GM06990 (cell line): Measurements from ENCODE around the gene WWP2.

Experiments
- DNase-seq: peaks from one replicate; pipeline ENCODE4 v3.0.0-alpha.2; 2011; ENCODE audit not compliant: insufficient read length; ENCODE audit errors: extremely low read depth
- H3K27me3 ChIP-seq: replicated peaks from 2 replicates; pipeline ENCODE4 v1.6.0; 2011; ENCODE audit warnings: low read length; ENCODE audit not compliant: control insufficient read depth, insufficient read depth
- H3K36me3 ChIP-seq: 2 replicates; pipeline ENCODE4 v1.5.1; 2011; ENCODE audit warnings: low read length; ENCODE audit not compliant: control insufficient read depth, insufficient read depth
- H3K4me3 ChIP-seq: replicated peaks from 2 replicates; pipeline ENCODE4 v1.5.1; 2011; ENCODE audit warnings: low read depth, mild to moderate bottlenecking, control low read depth, low read length
- CTCF ChIP-seq: IDR thresholded peaks from 2 replicates; pipeline ENCODE4 v1.5.1; 2011; ENCODE audit warnings: low read length, control low read depth, mild to moderate bottlenecking, inconsistent platforms; ENCODE audit not compliant: insufficient read depth, poor library complexity, severe bottlenecking

Gene WWP2

DNA sequence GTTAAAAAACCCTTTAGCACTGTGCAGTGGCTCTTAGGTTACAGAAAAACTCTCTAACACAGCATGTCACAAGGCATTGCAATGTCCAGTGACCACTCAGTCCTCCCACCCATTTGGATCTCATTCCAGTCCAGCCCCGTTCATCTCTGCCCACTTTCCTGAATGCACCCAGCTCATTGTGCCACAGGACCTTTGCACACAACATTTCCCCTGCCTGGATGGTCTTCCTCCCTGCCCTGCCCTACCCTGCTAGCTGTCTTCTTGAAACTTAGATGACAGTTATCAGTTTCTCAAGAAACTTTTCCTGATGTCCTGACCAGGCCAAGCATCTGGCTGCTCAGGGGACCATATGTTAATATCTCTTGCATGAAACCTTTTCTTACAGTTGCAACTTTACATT is 67.2 kb downstream of the WWP2 start:
- Histone ChIP-seq H3K27me3 (no peaks in the 10 kb centered on the region), H3K4me3 (no peak overlapping the region), H3K36me3 (no peaks in the 10 kb centered on the region; the same call in 1 of the 2 replicates)
- TF ChIP-seq CTCF = no peak
- DNase-seq = no peak

DNA sequence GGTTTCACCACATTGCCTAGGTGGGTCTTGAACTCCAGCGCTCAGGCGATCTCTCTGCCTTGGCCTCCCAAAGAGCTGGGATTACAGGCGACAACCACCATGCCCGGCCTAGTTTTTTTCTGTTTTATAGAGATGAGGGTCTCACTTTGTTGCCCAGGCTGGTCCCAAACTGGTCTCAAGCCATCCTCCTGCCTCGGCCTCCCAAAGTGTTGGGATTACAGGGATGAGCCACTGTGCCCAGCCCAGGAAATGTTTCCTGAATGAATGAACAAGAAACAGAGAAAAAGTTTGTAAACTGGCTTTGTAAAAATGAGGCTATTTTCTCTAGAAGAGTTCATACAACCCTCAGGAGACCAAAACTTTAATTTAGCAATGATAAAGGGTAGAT is 68.0 kb downstream of the WWP2 start:
- DNase-seq = no peak
- no peaks in the 10 kb centered on the region; the same call in 1 of the 2 replicates for H3K36me3 ChIP-seq

GRCh38 chr16:69830534-69831211 is 68.5 kb downstream of the WWP2 start:
- no peaks in the 10 kb centered on the region; the same call in 1 of the 2 replicates for H3K36me3 ChIP-seq
- DNase-seq = no peak
- no peak for TF ChIP-seq CTCF

More for the DNA sequence above, 68.0 kb downstream of the WWP2 start:
- Histone ChIP-seq H3K4me3 (no peak overlapping the region), H3K27me3 (no peaks in the 10 kb centered on the region)
- no peak for TF ChIP-seq CTCF

DNA sequence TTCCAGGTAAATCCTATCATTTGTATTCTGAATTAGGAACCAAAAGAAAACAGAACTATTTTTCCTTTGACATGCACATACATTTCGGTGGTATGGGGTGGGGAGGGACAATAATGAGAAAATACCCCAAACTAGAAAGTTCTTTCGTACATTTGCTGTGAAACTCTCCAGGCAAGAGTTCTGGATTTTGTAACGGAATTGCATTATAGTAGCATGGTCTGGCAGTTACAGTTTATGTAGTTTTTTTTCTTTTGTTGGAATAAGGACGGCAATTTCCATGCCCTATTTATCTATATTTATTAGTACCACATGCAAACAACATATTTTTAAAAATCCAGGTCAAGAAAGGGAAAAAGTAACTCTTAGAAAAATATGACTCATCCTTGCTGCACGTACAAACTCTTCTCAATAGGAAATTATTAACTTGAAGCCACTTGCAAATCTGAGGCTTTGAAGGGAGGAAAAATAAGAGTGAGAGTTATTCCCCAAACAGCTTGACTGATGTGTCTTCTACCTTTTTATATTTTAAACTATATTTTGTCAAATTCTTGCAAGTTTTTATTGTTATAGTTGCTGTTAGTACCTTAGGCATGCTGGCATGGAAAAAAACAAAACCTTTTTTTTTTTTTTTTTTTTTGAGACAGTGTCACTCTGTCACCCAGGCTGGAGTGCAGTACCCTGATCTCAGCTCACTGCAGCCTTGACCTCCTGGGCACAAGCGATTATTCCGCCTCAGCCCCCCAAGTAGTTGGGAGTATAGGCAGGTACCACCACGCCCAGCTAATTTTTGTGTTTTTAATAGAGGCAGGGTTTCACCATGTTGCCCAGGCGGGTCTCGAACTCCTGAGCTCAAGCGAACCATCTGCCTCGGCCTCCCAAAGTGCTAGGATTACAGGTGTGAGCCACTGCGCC is 69.3 kb downstream of the WWP2 start:
- Histone ChIP-seq H3K27me3 (no peaks in the 10 kb centered on the region), H3K4me3 (no peak overlapping the region), H3K36me3 (no peaks in the 10 kb centered on the region; the same call in 1 of the 2 replicates)
- TF ChIP-seq CTCF = no peak
- no peak for DNase-seq

More at GRCh38 chr16:69830534-69831211, 68.5 kb downstream of the WWP2 start:
- no peaks in the 10 kb centered on the region for H3K27me3 ChIP-seq
- no peak overlapping the region for H3K4me3 ChIP-seq

DNA sequence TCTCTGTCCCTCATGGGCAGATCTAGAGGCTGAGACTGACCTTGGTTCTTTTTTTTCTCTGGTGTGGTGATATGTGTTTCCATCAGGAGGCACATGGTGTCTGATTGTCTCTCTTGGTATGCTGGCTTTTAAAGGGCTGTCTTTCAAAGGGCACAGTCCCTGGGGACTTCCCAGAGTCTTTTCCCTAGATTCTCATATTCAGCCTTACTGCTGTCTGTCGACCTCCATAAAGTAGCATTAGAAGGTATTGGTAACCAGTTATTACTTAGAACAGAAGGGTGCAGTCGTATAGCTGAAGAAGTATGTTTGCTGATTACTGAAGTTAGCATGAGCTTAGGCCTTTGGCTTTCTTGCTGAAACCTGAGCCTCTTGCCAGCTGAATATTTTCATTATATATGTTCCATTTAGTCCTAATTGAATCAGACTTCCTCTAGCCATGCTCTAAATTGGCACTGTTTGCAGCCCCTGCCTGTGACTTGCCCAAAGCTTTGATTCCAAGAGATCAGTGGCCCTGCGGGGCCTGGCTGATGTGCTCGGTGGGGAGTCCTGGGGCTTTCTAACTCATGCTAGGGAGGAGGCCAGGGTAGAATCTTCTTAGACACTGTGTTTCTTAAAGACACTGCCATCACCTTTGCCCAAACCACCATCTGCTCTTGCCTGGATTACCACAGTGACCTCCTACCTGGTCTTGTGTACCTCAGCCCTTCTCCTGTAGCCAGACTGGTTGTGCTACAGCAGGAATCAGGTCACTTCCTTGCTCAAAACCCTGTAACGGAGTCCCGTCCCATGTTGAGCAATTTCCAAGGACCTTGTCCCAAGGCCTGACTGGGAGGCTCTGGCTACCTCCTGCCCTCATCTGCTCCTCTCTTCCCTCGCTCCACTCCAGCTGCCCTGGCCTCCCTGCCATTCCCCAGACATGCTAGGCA is 71.5 kb downstream of the WWP2 start:
- Histone ChIP-seq H3K27me3 (no peaks in the 10 kb centered on the region), H3K4me3 (no peak overlapping the region), H3K36me3 (no peaks in the 10 kb centered on the region; the same call in 1 of the 2 replicates)
- no peak for TF ChIP-seq CTCF
- no peak for DNase-seq
